ENCODE measurements around the gene HMCN2.

- TF ChIP-seq, protein P1, sequence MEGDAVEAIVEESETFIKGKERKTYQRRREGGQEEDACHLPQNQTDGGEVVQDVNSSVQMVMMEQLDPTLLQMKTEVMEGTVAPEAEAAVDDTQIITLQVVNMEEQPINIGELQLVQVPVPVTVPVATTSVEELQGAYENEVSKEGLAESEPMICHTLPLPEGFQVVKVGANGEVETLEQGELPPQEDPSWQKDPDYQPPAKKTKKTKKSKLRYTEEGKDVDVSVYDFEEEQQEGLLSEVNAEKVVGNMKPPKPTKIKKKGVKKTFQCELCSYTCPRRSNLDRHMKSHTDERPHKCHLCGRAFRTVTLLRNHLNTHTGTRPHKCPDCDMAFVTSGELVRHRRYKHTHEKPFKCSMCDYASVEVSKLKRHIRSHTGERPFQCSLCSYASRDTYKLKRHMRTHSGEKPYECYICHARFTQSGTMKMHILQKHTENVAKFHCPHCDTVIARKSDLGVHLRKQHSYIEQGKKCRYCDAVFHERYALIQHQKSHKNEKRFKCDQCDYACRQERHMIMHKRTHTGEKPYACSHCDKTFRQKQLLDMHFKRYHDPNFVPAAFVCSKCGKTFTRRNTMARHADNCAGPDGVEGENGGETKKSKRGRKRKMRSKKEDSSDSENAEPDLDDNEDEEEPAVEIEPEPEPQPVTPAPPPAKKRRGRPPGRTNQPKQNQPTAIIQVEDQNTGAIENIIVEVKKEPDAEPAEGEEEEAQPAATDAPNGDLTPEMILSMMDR (IDR thresholded peaks at IDR 0.05; ENCODE audit: low read depth, low read length, missing input control) = no peak
- no peak for TF ChIP-seq EGR1 (IDR thresholded peaks at IDR 0.05; ENCODE audit: low read depth in 2 of 2)
Measured at GRCh38 chr9:130362691-130363090, 97.1 kb downstream of the HMCN2 start.

Measured in liver (tissue), 3 donors.